ENCODE results near the gene APOL5.

DNA sequence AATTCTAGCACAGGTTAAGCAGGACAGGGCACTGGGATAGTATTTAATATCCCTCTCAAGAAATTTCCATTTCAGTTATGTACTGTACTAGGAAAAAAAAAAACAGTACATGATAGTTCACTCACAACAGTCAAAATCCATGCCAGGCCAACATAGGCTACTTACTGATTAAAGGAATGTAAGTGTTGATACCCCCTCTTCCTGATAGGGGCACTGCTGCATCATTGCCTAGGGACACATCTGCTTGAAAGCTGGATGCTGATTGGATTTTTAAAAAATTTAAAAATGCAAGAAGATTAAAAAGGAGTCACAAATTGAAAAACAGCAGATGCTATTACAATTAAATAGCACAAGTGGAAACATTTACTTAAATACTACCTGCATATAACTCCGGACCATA lies 43.4 kb downstream of the APOL5 start:
- TF ChIP-seq, protein P1, sequence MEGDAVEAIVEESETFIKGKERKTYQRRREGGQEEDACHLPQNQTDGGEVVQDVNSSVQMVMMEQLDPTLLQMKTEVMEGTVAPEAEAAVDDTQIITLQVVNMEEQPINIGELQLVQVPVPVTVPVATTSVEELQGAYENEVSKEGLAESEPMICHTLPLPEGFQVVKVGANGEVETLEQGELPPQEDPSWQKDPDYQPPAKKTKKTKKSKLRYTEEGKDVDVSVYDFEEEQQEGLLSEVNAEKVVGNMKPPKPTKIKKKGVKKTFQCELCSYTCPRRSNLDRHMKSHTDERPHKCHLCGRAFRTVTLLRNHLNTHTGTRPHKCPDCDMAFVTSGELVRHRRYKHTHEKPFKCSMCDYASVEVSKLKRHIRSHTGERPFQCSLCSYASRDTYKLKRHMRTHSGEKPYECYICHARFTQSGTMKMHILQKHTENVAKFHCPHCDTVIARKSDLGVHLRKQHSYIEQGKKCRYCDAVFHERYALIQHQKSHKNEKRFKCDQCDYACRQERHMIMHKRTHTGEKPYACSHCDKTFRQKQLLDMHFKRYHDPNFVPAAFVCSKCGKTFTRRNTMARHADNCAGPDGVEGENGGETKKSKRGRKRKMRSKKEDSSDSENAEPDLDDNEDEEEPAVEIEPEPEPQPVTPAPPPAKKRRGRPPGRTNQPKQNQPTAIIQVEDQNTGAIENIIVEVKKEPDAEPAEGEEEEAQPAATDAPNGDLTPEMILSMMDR (IDR thresholded peaks at IDR 0.05) = no peak
- TF ChIP-seq POLR2A (IDR thresholded peaks at IDR 0.05) (no peak), EP300 (IDR thresholded peaks at IDR 0.05) (no peak), POLR2AphosphoS5 (IDR thresholded peaks at IDR 0.05) (no peak)

All from upper lobe of left lung (tissue), 4 donors.